Activated CD8-positive, alpha-beta memory T cell treated with anti-CD3 and anti-CD28 coated beads, Interleukin-2, amount 50 U/mL, for 1 hour (primary cell): Measurements from ENCODE around the gene TMEM185B.
A peak's percentile ranks its signal among the peaks of the same experiment; 100 is the strongest.
"Not testable (repeated sequence)": the region's sequence is repeated elsewhere in the genome, so short reads cannot be mapped to it uniquely, and the experiment has no call there.

Experiments
- DNase-seq: peaks from one replicate; pipeline ENCODE4 v3.0.0-alpha.2; 2020; ENCODE audit errors: extremely low read depth

Gene TMEM185B

GRCh38 chr2:120206022-120206581, 17.1 kb downstream of the TMEM185B start:
- no peak for DNase-seq

- no peak for DNase-seq
Measured at GRCh38 chr2:120204945-120205670, 18.1 kb downstream of the TMEM185B start.

GRCh38 chr2:120204417-120204816, 18.8 kb downstream of the TMEM185B start:
- DNase-seq: no peak

GRCh38 chr2:120204022-120204405, 19.2 kb downstream of the TMEM185B start:
- no peak for DNase-seq

- DNase-seq: no peak
Measured at GRCh38 chr2:120203251-120204021, 19.8 kb downstream of the TMEM185B start.

GRCh38 chr2:120199817-120200459, 23.3 kb downstream of the TMEM185B start:
- DNase-seq: not testable (repeated sequence)

GRCh38 chr2:120195553-120195952, 27.6 kb downstream of the TMEM185B start:
- DNase-seq: no peak

- DNase-seq: no peak
Measured at GRCh38 chr2:120192280-120192679, 30.9 kb downstream of the TMEM185B start.

- DNase-seq: no peak
Measured at GRCh38 chr2:120189189-120189588, 34.0 kb downstream of the TMEM185B start.

GRCh38 chr2:120182019-120182560, 41.1 kb downstream of the TMEM185B start:
- DNase-seq: no peak

- no peak for DNase-seq
Measured at GRCh38 chr2:120180066-120180465, 43.1 kb downstream of the TMEM185B start.

GRCh38 chr2:120179396-120179795, 43.8 kb downstream of the TMEM185B start:
- no peak for DNase-seq

GRCh38 chr2:120177973-120178372, 45.2 kb downstream of the TMEM185B start:
- DNase-seq: no peak

GRCh38 chr2:120177001-120177621, 46.1 kb downstream of the TMEM185B start:
- peak; percentile 53 for DNase-seq

GRCh38 chr2:120176526-120176925, 46.7 kb downstream of the TMEM185B start:
- no peak for DNase-seq

- no peak for DNase-seq
Measured at GRCh38 chr2:120174963-120175581, 48.1 kb downstream of the TMEM185B start.
